SK-N-SH (cell line): ENCODE results near the gene FAM209A. TPM values are rescaled to one million over a fixed set of nuclear protein-coding genes. Genes with fewer than 3 reads are reported as not detected.

Source experiments
- CTCF ChIA-PET: fragments of 300-600, 350-600 bp; formaldehyde crosslinking; extraction: SDS; loops from one replicate; lab custom pipeline; 2021; lab: Yijun Ruan, JAX
- POLR2A ChIA-PET: fragments of 350-600 bp; sonication (Branson Sonifier 250); formaldehyde crosslinking; extraction: SDS; loops from one replicate; lab custom pipeline; 2020; ENCODE audit warnings: antibody characterized with exemption, inconsistent platforms; lab: Yijun Ruan, JAX
- DNase-seq: peaks from one replicate; pipeline ENCODE4 v3.0.0; 2012
- H2AFZ ChIP-seq: fragments of 200-600 bp; sonication (generic); 2 replicates; pipeline ENCODE4 v1.8.1; 2016; ENCODE audit warnings: antibody characterized with exemption, mild to moderate bottlenecking, low read depth
- H3F3A ChIP-seq: fragments of 200-600 bp; sonication (generic); replicated peaks from 2 replicates; pipeline ENCODE3; 2016; ENCODE audit warnings: antibody characterized with exemption, mild to moderate bottlenecking; ENCODE audit not compliant: insufficient read depth
- H3K27ac ChIP-seq, 2 experiments: fragments of 200-500 bp in 1 of 2; fragments of 200-600 bp in 1 of 2; sonication (Bioruptor generic) in 1 of 2; sonication (generic), shearing (Covaris generic) in 1 of 2; 2 replicates each; pipeline versions ENCODE4 v1.5.1 to v1.6.1; 2014 to 2016; ENCODE audit warnings: low read depth in 2 of 2, inconsistent platforms in 1 of 2, low read length in 1 of 2, mild to moderate bottlenecking in 1 of 2, mixed read lengths in 1 of 2
- H3K27me3 ChIP-seq: fragments of 200-600 bp; sonication (generic), shearing (Covaris generic); 2 replicates; pipeline ENCODE4 v1.6.1; 2016; ENCODE audit warnings: mixed run types; ENCODE audit not compliant: insufficient read depth
- H3K36me3 ChIP-seq, 2 experiments: fragments of 200-500 bp in 1 of 2; fragments of 200-600 bp in 1 of 2; sonication (Bioruptor generic) in 1 of 2; sonication (generic) in 1 of 2; replicated peaks in 1 of 2; 2 replicates each; pipeline versions ENCODE3 to v1.5.1; 2014 to 2016; ENCODE audit warnings: low read length in 1 of 2, mild to moderate bottlenecking in 1 of 2; ENCODE audit not compliant: insufficient read depth in 2 of 2, control insufficient read depth in 1 of 2
- H3K4me1 ChIP-seq, 2 experiments: fragments of 200-500 bp in 1 of 2; fragments of 200-600 bp in 1 of 2; sonication (Bioruptor generic) in 1 of 2; sonication (generic), shearing (Covaris generic) in 1 of 2; 2 replicates each; pipeline versions ENCODE4 v1.5.1 to v1.6.1; 2014 to 2016; ENCODE audit warnings: low read depth in 1 of 2, low read length in 1 of 2, mixed run types in 1 of 2; ENCODE audit not compliant: insufficient read depth in 2 of 2, control insufficient read depth in 1 of 2
- H3K4me2 ChIP-seq: fragments of 200-600 bp; sonication (generic), shearing (Covaris generic); 2 replicates; pipeline ENCODE4 v1.6.1; 2017; ENCODE audit warnings: mixed run types
- H3K4me3 ChIP-seq, 2 experiments: fragments of 200-500 bp in 1 of 2; fragments of 200-600 bp in 1 of 2; sonication (Bioruptor generic) in 1 of 2; sonication (generic), shearing (Covaris generic) in 1 of 2; 2 replicates each; pipeline versions ENCODE4 v1.5.1 to v1.8.1; 2014 to 2016; ENCODE audit warnings: low read depth in 2 of 2, inconsistent platforms in 1 of 2, low read length in 1 of 2, mild to moderate bottlenecking in 1 of 2, mixed read lengths in 1 of 2, moderate library complexity in 1 of 2
- H3K79me2 ChIP-seq: fragments of 200-600 bp; sonication (generic); 2 replicates; pipeline ENCODE4 v1.8.1; 2017; ENCODE audit warnings: mild to moderate bottlenecking; ENCODE audit not compliant: insufficient read depth
- H3K9ac ChIP-seq: fragments of 200-600 bp; sonication (generic); 2 replicates; pipeline ENCODE4 v1.6.1; 2017; ENCODE audit warnings: mixed run types
- H3K9me2 ChIP-seq: fragments of 200-600 bp; sonication (generic); 2 replicates; pipeline ENCODE4 v1.6.1; 2017; ENCODE audit warnings: mixed run types
- H3K9me3 ChIP-seq: fragments of 200-600 bp; sonication (generic); 2 replicates; pipeline ENCODE4 v1.6.1; 2017; ENCODE audit warnings: mixed run types, mild to moderate bottlenecking, moderate library complexity
- H4K20me1 ChIP-seq: fragments of 200-600 bp; sonication (generic); 2 replicates; pipeline ENCODE4 v1.6.1; 2017; ENCODE audit warnings: mild to moderate bottlenecking, mixed run types; ENCODE audit not compliant: insufficient read depth
- CHD2 ChIP-seq: fragments of 150-350 bp; IDR thresholded peaks from 2 replicates; pipeline ENCODE4 v1.6.1; 2018; ENCODE audit warnings: low read length; ENCODE audit not compliant: partially characterized antibody
- GABPA ChIP-seq: IDR thresholded peaks from 2 replicates; pipeline ENCODE4 v1.4.0; 2012; ENCODE audit warnings: low read depth, mild to moderate bottlenecking
- JUND ChIP-seq: IDR thresholded peaks from 2 replicates; pipeline ENCODE4 v1.4.0; 2012
- PBX3 ChIP-seq: IDR thresholded peaks from 2 replicates; pipeline ENCODE4; 2012
- REST ChIP-seq: IDR thresholded peaks from 2 replicates; pipeline ENCODE4 v1.6.1; 2012; ENCODE audit warnings: mild to moderate bottlenecking, low read depth, low read length, moderate library complexity
- TCF12 ChIP-seq: IDR thresholded peaks from 2 replicates; pipeline ENCODE4 v1.4.0; 2012
- ZBTB33 ChIP-seq: IDR thresholded peaks from 2 replicates; pipeline ENCODE4 v1.4.0; 2012; ENCODE audit warnings: low read depth, borderline replicate concordance
- WGBS: methylation state at CpG from one replicate; pipeline ENCODE4 v1.1.6; 2017; ENCODE audit warnings: low lambda C conversion rate; 5-methylcytosine and 5-hydroxymethylcytosine counted together
- polyA plus RNA-seq, 3 experiments: library from polyadenylated mRNA; depleted of rRNA; stranded (reverse); fragments of >200 nt; gene quantifications; 2 replicates each; pipeline ENCODE4 v1.2.3, GENCODE V29; 2012

FAM209A gene
- polyA plus RNA-seq, 1 of the 3 experiments (the other 2 are of a cell fraction) = not detected

- no peak for TF ChIP-seq ZBTB33
- TF ChIP-seq, all 33 proteins: peak for 0
Observed at GRCh38 chr20:56506103-56506502, 18.4 kb upstream of the FAM209A start (continued).

- DNase-seq = no peak
- H3K9me2 ChIP-seq = no peaks in the 10 kb centered on the region
- ChIA-PET CTCF (no interaction called here), POLR2A (no interaction called here)
- H3F3A ChIP-seq = no peaks in the 10 kb centered on the region
- no peaks in the 10 kb centered on the region for H4K20me1 ChIP-seq
- TF ChIP-seq ZBTB33 = no peak
- no peak for TF ChIP-seq GABPA
- no peak for TF ChIP-seq CHD2
- no peak for TF ChIP-seq PBX3
- TF ChIP-seq JUND = no peak
- TF ChIP-seq TCF12 = no peak
- no peak for TF ChIP-seq REST
- no peaks in the 10 kb centered on the region for H3K27me3 ChIP-seq
- no peak overlapping the region for H2AFZ ChIP-seq
- peaks cover 14 to 31% of the 10 kb centered on the region in 2 experiments for H3K36me3 ChIP-seq
- peaks cover 12% of the 10 kb centered on the region; the same call in 1 of the 2 replicates for H3K79me2 ChIP-seq
- no peak overlapping the region for H3K4me2 ChIP-seq
- H3K9me3 ChIP-seq = no peaks in the 10 kb centered on the region
- no peak overlapping the region for H3K4me3 ChIP-seq
- no peaks in the 10 kb centered on the region for H3K4me1 ChIP-seq
- H3K9ac ChIP-seq = no peak overlapping the region
- WGBS = 98% methylated on average over 10 of the region's 10 CpGs
- no peak overlapping the region for H3K27ac ChIP-seq
Observed at GRCh38 chr20:56511926-56512325, 12.6 kb upstream of the FAM209A start.
